ENCODE results near the gene LRRTM4. TPM values are rescaled to one million over a fixed set of nuclear protein-coding genes. Genes with fewer than 3 reads are reported as not detected.

The LRRTM4 gene
- total and polyA plus RNA-seq, 2 of the 13 experiments (the other 11 are each of a cell fraction or from before 2014, with no cell fraction given), result 1.2 TPM

GRCh38 chr2:76700894-76701293 is 821.3 kb downstream of the LRRTM4 start:
- Histone ChIP-seq H2AFZ (ENCODE audit: low read length) (no peak overlapping the region), H3K79me2 (ENCODE audit: insufficient read depth, low read length) (no peaks in the 10 kb centered on the region), H4K20me1 (ENCODE audit: insufficient read depth, low read length) (no peaks in the 10 kb centered on the region), H3K4me2 (ENCODE audit: low read depth, low read length) (no peak overlapping the region), H3K27ac (ENCODE audit: extremely low read length, insufficient read depth, low read length) (no peak overlapping the region), H3K4me1 (ENCODE audit: insufficient read depth, low read length) (no peaks in the 10 kb centered on the region), H3K9me3 (ENCODE audit: low read length) (no peaks in the 10 kb centered on the region), H3K9ac (ENCODE audit: insufficient read depth, low read depth, low read length) (no peak overlapping the region), H3K27me3 (ENCODE audit: control insufficient read depth in 1 of 2, insufficient read depth in 2 of 2, low read length in 2 of 2) (no peaks in the 10 kb centered on the region), H3K36me3 (replicated peaks in 1 of 2; ENCODE audit: control insufficient read depth in 1 of 2, insufficient read depth in 2 of 2, low read length in 2 of 2) (no peaks in the 10 kb centered on the region), H3K4me3 (replicated peaks in 1 of 3; ENCODE audit: insufficient read depth in 1 of 3, low read depth in 2 of 3, low read length in 3 of 3) (no peak overlapping the region)
- intact Hi-C loops (cut with micrococcal nuclease; ENCODE audit: unreplicated experiment) (no loop called here), in situ Hi-C loops (cut with HindIII; ENCODE audit: extremely low pct_ligation_motif_present, low pct_unique_long_range_greater_than_20kb) (no loop called here)
- POLR2A ChIA-PET, result no interaction called here
- WGBS (ENCODE audit: low lambda C conversion rate), result 13% methylated on average over 6 of the region's 6 CpGs
- CTCF ChIA-PET (ENCODE audit: low intra/inter-chr PET ratio, low total read pairs), result no interaction called here
- no peak for FAIRE-seq
- no peak for ATAC-seq
- no TSS peak for BruUV-seq (replicated peaks)
- DNase-seq (ENCODE audit: low spot score), result no peak
- no peak for TF ChIP-seq ZNF143 (CRISPR knock-in tag; IDR thresholded peaks at IDR 0.05)
- TF ChIP-seq HNRNPUL1 (IDR thresholded peaks at IDR 0.05; ENCODE audit: low read depth, low read length), result no peak
- TF ChIP-seq ZNF337 (CRISPR knock-in tag; IDR thresholded peaks at IDR 0.05; ENCODE audit: borderline replicate concordance, low read depth), result no peak
- TF ChIP-seq RERE (CRISPR knock-in tag; IDR thresholded peaks at IDR 0.05; ENCODE audit: low read depth), result no peak
- TF ChIP-seq SMC3 (IDR thresholded peaks at IDR 0.05; ENCODE audit: low read length), result no peak
- TF ChIP-seq SP4 (CRISPR knock-in tag; IDR thresholded peaks at IDR 0.05), result no peak
- no peak for TF ChIP-seq ESRRA (CRISPR knock-in tag; IDR thresholded peaks at IDR 0.05; ENCODE audit: low read depth)
- TF ChIP-seq FOXO1 (CRISPR knock-in tag; IDR thresholded peaks at IDR 0.05), result no peak
- no peak for TF ChIP-seq IRF2 (CRISPR knock-in tag; IDR thresholded peaks at IDR 0.05)
- TF ChIP-seq YY1 (IDR thresholded peaks at IDR 0.05; ENCODE audit: insufficient read depth, insufficient replicate concordance, low read depth, low read length), result no peak
- TF ChIP-seq ZNF713 (CRISPR knock-in tag; IDR thresholded peaks at IDR 0.05), result no peak
- no peak for TF ChIP-seq TFDP1 (CRISPR knock-in tag; IDR thresholded peaks at IDR 0.05; ENCODE audit: borderline replicate concordance)
- no peak for TF ChIP-seq ZSCAN5A (CRISPR knock-in tag; IDR thresholded peaks at IDR 0.05; ENCODE audit: borderline replicate concordance)
- no peak for TF ChIP-seq RFXAP (CRISPR knock-in tag; IDR thresholded peaks at IDR 0.05; ENCODE audit: borderline replicate concordance)
- no peak for TF ChIP-seq ZNF691 (CRISPR knock-in tag; IDR thresholded peaks at IDR 0.05; ENCODE audit: borderline replicate concordance, low read depth)
